Smooth muscle cell (in vitro differentiated cells): ENCODE measurements around the gene C3orf20. TPM values are rescaled to one million over a fixed set of nuclear protein-coding genes. Genes with fewer than 3 reads are reported as not detected.

ENCODE experiments used
- DNase-seq: peaks from one replicate; lab custom pipeline; 2025; ENCODE audit not compliant: unreplicated experiment; lab: John Stamatoyannopoulos, UW
- H2AFZ ChIP-seq: fragments of 200-600 bp; sonication (generic); 2 replicates; pipeline ENCODE4 v1.6.0; 2016; ENCODE audit warnings: antibody characterized with exemption, low read depth, mild to moderate bottlenecking
- H3F3A ChIP-seq: fragments of 200-600 bp; sonication (generic); 2 replicates; pipeline ENCODE4 v1.6.0; 2017; ENCODE audit warnings: antibody characterized with exemption, low read depth
- H3K27ac ChIP-seq: fragments of 200-600 bp; sonication (generic); 2 replicates; pipeline ENCODE4 v1.5.1; 2016; ENCODE audit warnings: low read depth, mild to moderate bottlenecking
- H3K27me3 ChIP-seq: fragments of 200-600 bp; sonication (generic); 2 replicates; pipeline ENCODE4 v1.6.1; 2016; ENCODE audit warnings: low read depth, mild to moderate bottlenecking
- H3K36me3 ChIP-seq: fragments of 200-600 bp; sonication (generic); 2 replicates; pipeline ENCODE4 v1.5.1; 2016; ENCODE audit warnings: low read depth
- H3K4me1 ChIP-seq: fragments of 200-600 bp; sonication (generic); 2 replicates; pipeline ENCODE4 v1.5.1; 2016; ENCODE audit warnings: low read depth
- H3K4me2 ChIP-seq: fragments of 200-600 bp; sonication (generic); 2 replicates; pipeline ENCODE4 v1.6.0; 2016; ENCODE audit warnings: mild to moderate bottlenecking
- H3K4me3 ChIP-seq: fragments of 200-600 bp; sonication (generic); 2 replicates; pipeline ENCODE4 v1.5.1; 2016; ENCODE audit warnings: mild to moderate bottlenecking
- H3K79me2 ChIP-seq: fragments of 200-600 bp; sonication (generic); 2 replicates; pipeline ENCODE4 v1.6.0; 2016; ENCODE audit warnings: low read depth, mild to moderate bottlenecking
- H3K9ac ChIP-seq: fragments of 200-600 bp; sonication (generic); 2 replicates; pipeline ENCODE4 v1.6.0; 2016; ENCODE audit warnings: low read depth
- H3K9me3 ChIP-seq: fragments of 200-600 bp; sonication (generic); replicated peaks from 2 replicates; pipeline ENCODE4 v1.5.1; 2016; ENCODE audit warnings: low read depth
- H4K20me1 ChIP-seq: fragments of 200-600 bp; sonication (generic); 2 replicates; pipeline ENCODE4 v1.6.0; 2016; ENCODE audit warnings: low read depth
- CTCF ChIP-seq: fragments of 200-600 bp; sonication (generic); IDR thresholded peaks from 2 replicates; pipeline ENCODE4 v1.5.1; 2017; ENCODE audit warnings: borderline replicate concordance, mild to moderate bottlenecking, antibody characterized with exemption; ENCODE audit not compliant: insufficient read depth, poor library complexity, severe bottlenecking
- WGBS: methylation state at CpG from one replicate; pipeline ENCODE4 v1.1.7; 2016; ENCODE audit warnings: low lambda C conversion rate; 5-methylcytosine and 5-hydroxymethylcytosine counted together
- polyA plus RNA-seq: library from polyadenylated mRNA; unstranded; fragments of >200 nt; fragmentation: Nextera tagmentation; extraction: Ambion mirVana; gene quantifications from 2 replicates; pipeline ENCODE4 v1.2.1, GENCODE V29; 2016
- total RNA-seq: library from RNA; depleted of rRNA; stranded (reverse); fragments of >200 nt; gene quantifications from 2 replicates; pipeline ENCODE4 v1.2.3, GENCODE V29; 2014

C3orf20 gene
- total and polyA plus RNA-seq, 2 experiments from 2014 or later = not detected

GRCh38 chr3:14698601-14699244, 23.8 kb downstream of the C3orf20 start:
- Histone ChIP-seq H3K27me3 (peaks cover 5% of the 10 kb centered on the region), H3F3A (no peaks in the 10 kb centered on the region), H3K79me2 (no peaks in the 10 kb centered on the region), H2AFZ (no peak overlapping the region), H3K9ac (no peak overlapping the region), H3K4me1 (no peaks in the 10 kb centered on the region), H4K20me1 (no peaks in the 10 kb centered on the region), H3K27ac (no peak overlapping the region), H3K36me3 (no peaks in the 10 kb centered on the region), H3K9me3 (no peaks in the 10 kb centered on the region), H3K4me3 (no peak overlapping the region), H3K4me2 (no peak overlapping the region)
- WGBS = 94% methylated on average over 1 of the region's 1 CpG
- no peak for TF ChIP-seq CTCF
- no peak for DNase-seq

GRCh38 chr3:14699643-14700042, 24.7 kb downstream of the C3orf20 start:
- Histone ChIP-seq H3K4me3 (no peak overlapping the region), H3K9me3 (no peaks in the 10 kb centered on the region), H4K20me1 (no peaks in the 10 kb centered on the region), H3K9ac (no peak overlapping the region), H3F3A (no peaks in the 10 kb centered on the region), H3K27ac (no peak overlapping the region), H3K4me1 (no peaks in the 10 kb centered on the region), H3K36me3 (no peaks in the 10 kb centered on the region), H3K4me2 (no peak overlapping the region), H3K27me3 (no peaks in the 10 kb centered on the region), H2AFZ (no peak overlapping the region), H3K79me2 (no peaks in the 10 kb centered on the region)
- DNase-seq = no peak
- WGBS = 75% methylated on average over 1 of the region's 1 CpG
- TF ChIP-seq CTCF = no peak

GRCh38 chr3:14700891-14701290, 25.9 kb downstream of the C3orf20 start:
- Histone ChIP-seq H3K4me2 (no peak overlapping the region), H3K79me2 (no peaks in the 10 kb centered on the region), H4K20me1 (no peaks in the 10 kb centered on the region), H3K4me1 (no peaks in the 10 kb centered on the region), H3K9ac (no peak overlapping the region), H3K36me3 (no peaks in the 10 kb centered on the region), H2AFZ (no peak overlapping the region), H3K9me3 (no peaks in the 10 kb centered on the region), H3F3A (no peaks in the 10 kb centered on the region), H3K27ac (no peak overlapping the region), H3K4me3 (no peak overlapping the region), H3K27me3 (peaks cover 3% of the 10 kb centered on the region)
- TF ChIP-seq CTCF = no peak
- DNase-seq = no peak
- WGBS = 75% methylated on average over 3 of the region's 3 CpGs

- no peak overlapping the region for H3K4me3 ChIP-seq
- H3K4me2 ChIP-seq = no peak overlapping the region
- no peaks in the 10 kb centered on the region for H3F3A ChIP-seq
- H4K20me1 ChIP-seq = no peaks in the 10 kb centered on the region
- H3K79me2 ChIP-seq = no peaks in the 10 kb centered on the region
- no peak for DNase-seq
- no peaks in the 10 kb centered on the region for H3K9me3 ChIP-seq
- H3K27ac ChIP-seq = no peak overlapping the region
- no peak overlapping the region for H3K9ac ChIP-seq
- 74% methylated on average over 4 of the region's 4 CpGs for WGBS
- no peak for TF ChIP-seq CTCF
- H3K4me1 ChIP-seq = no peaks in the 10 kb centered on the region
- H3K27me3 ChIP-seq = peaks cover 3% of the 10 kb centered on the region
- no peak overlapping the region for H2AFZ ChIP-seq
- no peaks in the 10 kb centered on the region for H3K36me3 ChIP-seq
Measured at GRCh38 chr3:14701676-14702075, 26.7 kb downstream of the C3orf20 start.
